ENCODE data around the gene APBB3.
A peak's percentile ranks its signal among the peaks of the same experiment; 100 is the strongest.

Gene APBB3

DNA sequence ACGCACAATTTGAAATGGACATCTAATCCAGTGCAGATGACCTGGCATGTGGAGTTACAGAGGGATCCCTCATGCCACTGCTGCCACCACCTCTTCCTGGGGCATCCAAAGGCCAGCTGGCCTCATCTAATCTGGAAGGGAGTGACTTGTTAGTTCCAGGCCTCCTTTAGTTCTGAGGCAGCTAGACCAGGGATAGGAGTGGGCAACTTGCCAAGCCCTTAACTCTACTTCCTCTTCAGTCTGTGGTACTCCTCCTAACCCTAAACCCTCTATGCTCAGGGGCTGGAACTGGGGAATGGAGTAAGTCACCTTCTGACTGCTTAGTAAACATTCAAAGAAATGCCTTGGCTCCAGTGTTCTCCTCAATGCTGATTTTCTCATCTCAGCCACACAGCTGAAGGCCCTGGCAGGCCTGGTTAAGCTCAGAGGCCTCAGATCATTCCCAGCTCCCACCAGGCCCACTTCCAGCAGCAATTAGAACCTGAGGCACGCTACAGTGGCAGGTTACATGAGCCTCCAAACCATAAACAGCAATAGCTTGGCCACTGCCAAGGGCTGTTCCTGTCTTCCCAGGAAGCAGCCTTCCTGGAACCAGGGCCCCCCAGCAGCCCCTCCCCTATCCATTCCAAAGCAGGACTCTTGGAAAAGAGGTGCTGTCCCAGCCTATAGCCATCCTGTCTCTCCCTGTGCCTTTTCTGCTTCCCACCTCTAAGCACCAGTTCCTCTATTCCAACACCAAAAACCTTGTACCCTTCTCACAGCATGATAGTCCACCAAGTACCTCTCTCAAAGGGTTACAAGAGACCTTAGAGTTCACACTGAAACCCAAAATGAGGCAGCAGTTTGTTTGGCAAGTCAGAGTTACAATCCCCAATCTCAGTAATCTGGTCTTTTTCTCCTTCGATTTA lies 14.9 kb downstream of the APBB3 start:
- TF ChIP-seq HDGF (IDR thresholded peaks at IDR 0.05; ENCODE audit: borderline replicate concordance) (no peak), BHLHE40 (IDR thresholded peaks at IDR 0.05; ENCODE audit: borderline replicate concordance) (no peak), TARDBP (IDR thresholded peaks at IDR 0.05) (no peak), SP1 (IDR thresholded peaks at IDR 0.05) (no peak), FOXM1 (IDR thresholded peaks at IDR 0.05; ENCODE audit: borderline replicate concordance) (no peak), L3MBTL2 (conservative IDR thresholded peaks at IDR 0.05) (no peak), FOXA1 (IDR thresholded peaks at IDR 0.05) (no peak), CTBP1 (IDR thresholded peaks at IDR 0.05; ENCODE audit: borderline replicate concordance) (no peak)
- DNase-seq (ENCODE audit: extremely low spot score), result no peak
- ChIA-PET CTCF (no interaction called here), POLR2A (interaction anchor here (4.5 kb wide), 1 partner anchor 8 kb away, joined by 33 read pairs; the partner anchor contains the start of gene SRA1)

DNA sequence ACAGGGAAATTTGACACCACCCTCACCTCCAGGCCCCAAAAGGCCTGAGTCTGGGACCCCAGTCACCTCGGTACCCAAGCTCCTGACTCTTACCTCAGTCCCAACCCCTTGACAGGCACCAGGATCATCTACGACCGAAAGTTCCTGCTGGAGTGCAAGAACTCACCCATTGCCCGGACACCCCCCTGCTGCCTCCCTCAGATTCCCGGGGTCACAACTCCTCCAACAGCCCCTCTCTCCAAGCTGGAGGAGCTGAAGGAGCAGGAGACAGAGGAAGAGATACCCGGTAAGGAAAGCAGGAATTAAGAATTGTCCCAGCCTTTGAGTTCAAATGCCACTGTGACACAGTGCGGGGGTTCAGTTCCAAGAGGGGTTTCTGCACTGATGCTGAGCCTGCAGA lies 15.6 kb downstream of the APBB3 start:
- no peak for DNase-seq (ENCODE audit: extremely low spot score)
- POLR2A ChIA-PET, result interaction anchor here (1.7 to 4.5 kb wide), 2 partner anchors 9 to 142 kb away, joined by 5 to 33 read pairs; partner anchors contain the start of genes HARS1, HARS2 and SRA1
- CTCF ChIA-PET, result no interaction called here
- TF ChIP-seq CTBP1 (IDR thresholded peaks at IDR 0.05; ENCODE audit: borderline replicate concordance) (no peak), ZNF384 (IDR thresholded peaks at IDR 0.05) (no peak)

DNA sequence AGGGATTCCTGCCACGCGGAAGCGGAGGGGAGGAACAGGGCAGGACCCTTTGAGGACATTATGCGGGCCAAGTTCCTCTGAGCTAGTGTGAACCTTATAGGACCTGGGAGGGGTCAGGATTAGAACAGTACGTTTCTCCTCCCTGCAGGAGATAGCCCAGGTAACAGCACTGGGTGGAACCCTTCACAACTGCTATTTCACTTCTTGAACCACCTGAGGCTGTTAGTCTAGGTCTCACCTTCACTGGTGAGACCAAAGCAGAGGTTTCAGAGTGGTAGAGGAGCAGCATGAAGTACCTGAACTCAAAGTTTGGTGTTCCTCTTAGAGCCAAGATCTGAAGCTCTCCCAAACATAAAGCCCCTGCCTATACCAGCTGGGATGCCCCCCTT lies 16.1 kb downstream of the APBB3 start:
- POLR2A ChIA-PET, result interaction anchor here (1.2 to 4.5 kb wide), 4 partner anchors 10 to 143 kb away, joined by 3 to 33 read pairs (median 4); partner anchors contain the start of genes APBB3, HARS1, HARS2 and IK
- no peak for TF ChIP-seq ELF4 (IDR thresholded peaks at IDR 0.05)
- TF ChIP-seq CTBP1 (IDR thresholded peaks at IDR 0.05; ENCODE audit: borderline replicate concordance), result no peak
- no peak for TF ChIP-seq L3MBTL2 (conservative IDR thresholded peaks at IDR 0.05)
- CTCF ChIA-PET, result no interaction called here
- DNase-seq (ENCODE audit: extremely low spot score), result no peak

DNA sequence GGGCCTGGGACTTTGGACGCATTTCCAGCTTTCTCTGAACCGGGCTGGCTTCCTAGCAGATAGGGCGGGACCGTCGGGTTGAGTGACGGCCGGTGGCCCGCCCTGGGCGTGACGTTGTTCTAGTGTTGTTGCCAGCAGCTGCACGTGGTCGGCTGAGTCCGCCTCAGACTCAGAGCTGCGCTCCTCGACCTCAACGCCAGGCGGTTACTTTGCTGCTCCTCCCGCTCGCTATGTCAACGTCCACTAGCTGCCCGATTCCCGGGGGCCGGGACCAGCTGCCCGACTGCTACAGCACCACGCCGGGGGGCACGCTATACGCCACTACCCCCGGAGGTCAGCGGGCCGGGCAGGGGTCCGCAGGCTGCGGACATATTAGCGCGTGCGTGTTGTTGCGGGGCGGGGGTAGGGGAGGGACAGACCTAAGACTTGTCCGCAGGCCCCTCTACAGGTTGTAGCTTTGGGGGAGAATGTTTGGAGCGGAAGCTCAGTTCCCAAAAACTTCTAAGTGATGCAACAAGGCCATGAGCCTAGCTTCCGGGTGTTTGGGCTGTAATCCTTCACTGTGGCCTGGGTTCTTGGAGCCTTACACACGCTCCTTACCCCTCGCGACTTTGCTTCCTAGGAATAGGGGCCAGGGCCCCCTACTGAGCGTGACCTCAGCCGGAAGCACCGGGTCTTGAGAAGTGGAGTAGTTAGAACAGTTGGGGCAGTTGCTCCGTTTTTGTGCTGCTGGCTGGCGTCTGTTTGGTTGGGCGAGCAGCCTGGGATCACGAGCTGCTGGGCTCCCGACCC lies 16.7 kb downstream of the APBB3 start, which contains the start of gene EIF4EBP3:
Gene EIF4EBP3 (plus strand): TSS at position 155 of the 792 bp plus-strand sequence. CDS start 76 bp downstream, at position 231.
- CTCF ChIA-PET, result no interaction called here
- POLR2A ChIA-PET, result interaction anchor here (1.0 to 4.5 kb wide), 6 partner anchors 10 to 373 kb away, joined by 3 to 33 read pairs (median 4); partner anchors contain the start of genes APBB3, CYSTM1, HARS1 and HARS2
- TF ChIP-seq PKNOX1 (IDR thresholded peaks at IDR 0.05) (peak; percentile 79), ZNF384 (IDR thresholded peaks at IDR 0.05) (no peak), FOXK2 (IDR thresholded peaks at IDR 0.05) (no peak)
- no peak for DNase-seq (ENCODE audit: extremely low spot score)

GRCh38 chr5:140546851-140547507 lies 17.4 kb downstream of the APBB3 start:
- POLR2A ChIA-PET, result interaction anchor here (1.0 to 4.5 kb wide), 5 partner anchors 11 to 372 kb away, joined by 3 to 33 read pairs (median 4); partner anchors contain the start of genes CYSTM1, HARS1, HARS2 and IK
- TF ChIP-seq LEF1 (IDR thresholded peaks at IDR 0.05; ENCODE audit: borderline replicate concordance) (no peak), HDGF (IDR thresholded peaks at IDR 0.05; ENCODE audit: borderline replicate concordance) (no peak), FOXK2 (IDR thresholded peaks at IDR 0.05) (no peak), L3MBTL2 (conservative IDR thresholded peaks at IDR 0.05) (no peak), ELF4 (IDR thresholded peaks at IDR 0.05) (no peak), TARDBP (IDR thresholded peaks at IDR 0.05) (no peak), FOXA1 (IDR thresholded peaks at IDR 0.05) (no peak), CTBP1 (IDR thresholded peaks at IDR 0.05; ENCODE audit: borderline replicate concordance) (no peak)
- CTCF ChIA-PET, result no interaction called here
- DNase-seq (ENCODE audit: extremely low spot score), result no peak

DNA sequence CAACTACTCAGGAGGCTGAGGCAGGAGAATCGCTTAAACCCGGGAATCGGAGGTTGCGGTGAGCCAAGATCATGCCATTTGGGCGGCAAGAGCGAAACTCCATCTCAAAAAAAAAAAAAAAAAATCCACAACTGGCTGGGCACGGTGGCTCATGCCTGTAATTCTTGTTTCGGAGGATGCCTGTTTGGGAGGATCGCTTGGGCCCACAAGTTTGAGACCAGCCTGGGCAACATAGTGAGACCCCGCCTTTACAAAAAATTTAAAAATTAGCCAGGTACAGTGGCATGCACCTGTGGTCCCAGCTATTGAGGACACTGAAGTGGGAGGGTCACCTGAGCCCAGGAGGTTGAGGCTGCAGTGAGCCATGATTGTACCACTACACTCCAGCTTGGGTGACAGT lies 18.8 kb downstream of the APBB3 start:
- TF ChIP-seq NFRKB (IDR thresholded peaks at IDR 0.05), result no peak
- no peak for TF ChIP-seq TARDBP (IDR thresholded peaks at IDR 0.05)
- TF ChIP-seq CTBP1 (IDR thresholded peaks at IDR 0.05; ENCODE audit: borderline replicate concordance), result no peak
- no peak for TF ChIP-seq LEF1 (IDR thresholded peaks at IDR 0.05; ENCODE audit: borderline replicate concordance)
- no peak for TF ChIP-seq ZNF384 (IDR thresholded peaks at IDR 0.05)
- TF ChIP-seq SUZ12 (IDR thresholded peaks at IDR 0.05), result no peak
- TF ChIP-seq FOXM1 (IDR thresholded peaks at IDR 0.05; ENCODE audit: borderline replicate concordance), result no peak
- TF ChIP-seq FOXA1 (IDR thresholded peaks at IDR 0.05), result no peak
- no peak for DNase-seq (ENCODE audit: extremely low spot score)
- ChIA-PET CTCF (interaction anchor here (0.5 to 0.6 kb wide), 2 partner anchors 270 to 1023 kb away, joined by 3 to 5 read pairs; no protein-coding TSS in a partner anchor), POLR2A (interaction anchor here (4.5 kb wide), 1 partner anchor 12 kb away, joined by 33 read pairs; the partner anchor contains the start of gene SRA1)

DNA sequence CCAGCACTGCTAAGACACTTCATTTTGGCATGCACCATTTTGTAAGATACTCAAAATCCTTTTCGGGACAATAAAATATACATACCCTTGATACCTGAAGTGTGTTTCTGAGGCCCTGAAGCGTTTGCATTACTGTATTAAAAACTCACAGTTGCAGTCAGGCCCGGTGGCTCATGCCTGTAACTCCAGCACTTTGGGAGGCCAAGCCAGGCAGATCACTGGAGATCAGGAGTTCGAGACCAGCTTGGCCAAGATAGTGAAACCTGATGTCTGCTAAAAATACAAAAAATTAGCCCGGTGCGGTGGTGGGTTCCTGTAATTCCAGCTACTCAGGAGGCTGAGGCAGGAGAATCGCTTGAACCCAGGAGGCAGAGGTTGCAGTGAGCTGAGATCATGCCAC lies 19.4 kb downstream of the APBB3 start:
- DNase-seq (ENCODE audit: extremely low spot score), result no peak
- ChIA-PET POLR2A (interaction anchor here (0.8 kb wide), 1 partner anchor 21 kb away, joined by 3 read pairs; no protein-coding TSS in a partner anchor), CTCF (interaction anchor here (0.6 kb wide), 1 partner anchor 270 kb away, joined by 5 read pairs; no protein-coding TSS in a partner anchor)
- TF ChIP-seq BHLHE40 (IDR thresholded peaks at IDR 0.05; ENCODE audit: borderline replicate concordance) (no peak), L3MBTL2 (conservative IDR thresholded peaks at IDR 0.05) (no peak)
